ENCODE results near the gene KNCN.

The KNCN gene

DNA sequence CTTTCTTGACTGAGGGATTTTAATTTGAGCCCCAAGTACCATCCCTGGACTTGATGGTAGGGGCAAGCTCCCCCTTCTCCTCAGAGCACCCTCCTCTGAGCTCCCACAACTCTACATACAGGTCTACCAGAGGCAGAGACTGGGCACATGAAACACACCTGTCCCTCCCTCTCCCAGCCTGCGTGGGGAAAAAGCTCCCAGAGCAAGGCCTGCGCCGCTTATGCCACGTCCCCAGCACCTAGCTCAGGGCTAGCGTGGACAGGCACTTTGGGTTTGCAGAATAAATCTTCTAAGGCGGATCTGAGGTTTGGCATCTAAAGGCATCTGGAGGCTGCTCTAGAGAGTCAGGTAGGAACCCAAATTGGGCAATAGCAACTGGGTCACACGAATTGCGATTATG, 7.5 kb upstream of the KNCN start:
- no peak for DNase-seq (ENCODE audit: low spot score)
- in situ Hi-C loops (cut with MboI; ENCODE audit: low pct_unique_long_range_greater_than_20kb, low sequenced_read_pairs, unreplicated experiment), result no loop called here
- TF ChIP-seq, protein P1, sequence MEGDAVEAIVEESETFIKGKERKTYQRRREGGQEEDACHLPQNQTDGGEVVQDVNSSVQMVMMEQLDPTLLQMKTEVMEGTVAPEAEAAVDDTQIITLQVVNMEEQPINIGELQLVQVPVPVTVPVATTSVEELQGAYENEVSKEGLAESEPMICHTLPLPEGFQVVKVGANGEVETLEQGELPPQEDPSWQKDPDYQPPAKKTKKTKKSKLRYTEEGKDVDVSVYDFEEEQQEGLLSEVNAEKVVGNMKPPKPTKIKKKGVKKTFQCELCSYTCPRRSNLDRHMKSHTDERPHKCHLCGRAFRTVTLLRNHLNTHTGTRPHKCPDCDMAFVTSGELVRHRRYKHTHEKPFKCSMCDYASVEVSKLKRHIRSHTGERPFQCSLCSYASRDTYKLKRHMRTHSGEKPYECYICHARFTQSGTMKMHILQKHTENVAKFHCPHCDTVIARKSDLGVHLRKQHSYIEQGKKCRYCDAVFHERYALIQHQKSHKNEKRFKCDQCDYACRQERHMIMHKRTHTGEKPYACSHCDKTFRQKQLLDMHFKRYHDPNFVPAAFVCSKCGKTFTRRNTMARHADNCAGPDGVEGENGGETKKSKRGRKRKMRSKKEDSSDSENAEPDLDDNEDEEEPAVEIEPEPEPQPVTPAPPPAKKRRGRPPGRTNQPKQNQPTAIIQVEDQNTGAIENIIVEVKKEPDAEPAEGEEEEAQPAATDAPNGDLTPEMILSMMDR (IDR thresholded peaks at IDR 0.05; ENCODE audit: extremely low read depth, insufficient read depth, missing control alignments), result no peak

DNA sequence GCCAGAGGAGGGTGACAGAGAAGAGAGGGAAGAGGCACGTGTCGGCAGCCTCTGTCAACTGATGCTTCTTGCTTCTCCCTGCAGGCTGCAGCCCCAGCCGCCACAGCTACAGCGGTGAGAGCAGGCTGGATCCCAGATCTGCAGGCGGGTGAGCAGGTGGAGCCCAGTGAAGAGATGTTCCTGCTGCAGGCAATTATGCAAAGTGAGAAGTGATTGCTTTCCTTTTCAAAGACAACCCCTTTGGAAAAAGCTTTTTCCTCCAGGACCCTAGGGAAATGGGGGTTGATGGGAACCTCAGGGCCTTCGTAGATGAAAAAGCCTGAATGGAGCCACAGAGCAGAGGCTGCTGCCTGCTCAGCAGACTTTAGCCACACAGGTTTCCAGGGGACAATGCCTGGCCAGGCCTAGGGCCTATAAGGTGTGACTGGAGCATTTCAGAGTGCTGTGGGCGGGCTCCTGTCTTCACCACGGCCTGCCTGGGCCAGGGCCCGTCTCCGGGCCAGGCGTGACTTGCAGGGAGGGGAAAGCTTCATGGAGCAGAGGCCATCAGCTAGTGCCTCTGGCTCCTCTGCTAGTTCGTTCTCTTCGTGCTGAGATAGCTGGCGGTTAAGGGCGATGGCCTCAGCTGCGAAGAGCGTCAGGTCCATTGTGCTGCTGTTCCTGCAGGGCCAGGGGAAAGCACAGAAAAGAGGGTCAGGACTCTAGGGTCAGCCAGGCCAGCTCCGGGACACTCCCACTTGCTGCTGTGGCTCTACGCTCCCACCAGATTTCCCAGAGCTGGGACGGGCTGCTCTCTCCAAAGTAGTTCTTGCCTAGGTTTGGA, 6.9 kb upstream of the KNCN start:
- in situ Hi-C loops (cut with MboI; ENCODE audit: low pct_unique_long_range_greater_than_20kb, low sequenced_read_pairs, unreplicated experiment), result no loop called here

DNA sequence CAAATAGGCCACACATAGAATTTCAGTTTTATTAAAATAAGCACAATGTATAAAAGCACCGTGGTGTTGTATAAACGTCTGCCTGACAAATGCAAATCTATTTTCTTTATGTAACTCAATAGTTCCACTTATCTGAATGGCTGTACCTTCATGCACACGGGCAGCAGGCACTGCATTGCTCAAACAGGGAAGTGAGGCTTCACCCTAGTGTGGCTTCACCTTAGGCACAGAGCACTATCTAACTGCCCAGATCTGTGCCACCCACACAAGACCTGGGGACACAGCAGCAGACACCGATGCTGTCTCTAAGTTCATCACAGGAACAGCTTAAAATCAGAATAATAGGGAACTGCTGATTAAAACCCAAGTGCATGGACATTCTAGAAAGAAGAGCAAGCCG, 6.0 kb upstream of the KNCN start:
- TF ChIP-seq, protein P1 (IDR thresholded peaks at IDR 0.05; ENCODE audit: extremely low read depth, insufficient read depth, missing control alignments), result no peak
- in situ Hi-C loops (cut with MboI; ENCODE audit: low pct_unique_long_range_greater_than_20kb, low sequenced_read_pairs, unreplicated experiment), result no loop called here
- no peak for DNase-seq (ENCODE audit: low spot score)

More for the DNA sequence above, 6.9 kb upstream of the KNCN start:
- DNase-seq (ENCODE audit: low spot score), result no peak
- TF ChIP-seq, protein P1 (IDR thresholded peaks at IDR 0.05; ENCODE audit: extremely low read depth, insufficient read depth, missing control alignments), result no peak

DNA sequence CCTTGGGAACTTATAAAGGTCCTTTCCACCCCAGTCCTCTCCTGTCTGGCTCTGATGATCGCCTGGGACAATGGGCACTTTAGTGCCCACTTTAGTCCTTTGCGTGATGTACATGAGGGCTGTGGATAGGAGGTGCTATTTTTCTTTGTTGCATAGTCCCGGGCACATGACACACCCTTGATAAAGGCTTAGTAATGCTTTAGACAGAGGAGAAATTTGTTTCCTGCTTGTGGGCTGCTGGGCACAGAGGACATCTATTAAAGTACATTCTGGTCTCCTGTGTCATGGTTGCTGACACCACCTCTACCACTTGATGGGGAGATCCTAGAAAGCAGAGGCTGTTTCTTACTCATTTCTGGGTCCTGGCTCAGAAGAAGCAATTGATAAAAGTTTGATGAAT, 5.4 kb upstream of the KNCN start:
- TF ChIP-seq, protein P1 (IDR thresholded peaks at IDR 0.05; ENCODE audit: extremely low read depth, insufficient read depth, missing control alignments), result no peak
- in situ Hi-C loops (cut with MboI; ENCODE audit: low pct_unique_long_range_greater_than_20kb, low sequenced_read_pairs, unreplicated experiment), result no loop called here
- no peak for DNase-seq (ENCODE audit: low spot score)

- in situ Hi-C loops (cut with MboI; ENCODE audit: low pct_unique_long_range_greater_than_20kb, low sequenced_read_pairs, unreplicated experiment), result no loop called here
- TF ChIP-seq, protein P1 (IDR thresholded peaks at IDR 0.05; ENCODE audit: extremely low read depth, insufficient read depth, missing control alignments), result no peak
- DNase-seq (ENCODE audit: low spot score), result no peak
These were observed 4.6 kb upstream of the KNCN start for GRCh38 chr1:46555826-46556619.

- in situ Hi-C loops (cut with MboI; ENCODE audit: low pct_unique_long_range_greater_than_20kb, low sequenced_read_pairs, unreplicated experiment), result no loop called here
- TF ChIP-seq, protein P1 (IDR thresholded peaks at IDR 0.05; ENCODE audit: extremely low read depth, insufficient read depth, missing control alignments), result no peak
- no peak for DNase-seq (ENCODE audit: low spot score)
These were observed 3.3 kb upstream of the KNCN start for GRCh38 chr1:46554597-46555381.

Measured in GM13977 (cell line).